Large intestine (tissue), 3 donors: Measurements from ENCODE around the gene FREY1. TPM values are rescaled to one million over a fixed set of nuclear protein-coding genes. Genes with fewer than 3 reads are reported as not detected.

Experiments
- DNase-seq, 2 donors: peaks; one replicate each; pipeline versions ENCODE4 v3.0.0 to v3.0.0-alpha.2; 2013
- H3K27ac ChIP-seq: one replicate; pipeline ENCODE4 v1.5.1; 2013; ENCODE audit warnings: low read length
- H3K27me3 ChIP-seq: 2 replicates; pipeline ENCODE4 v1.6.1; 2013; ENCODE audit warnings: low read length; ENCODE audit not compliant: control insufficient read depth, insufficient read depth
- H3K36me3 ChIP-seq: 2 replicates; pipeline ENCODE4 v1.6.1; 2013; ENCODE audit warnings: low read length; ENCODE audit not compliant: control insufficient read depth, insufficient read depth
- H3K4me1 ChIP-seq: one replicate; pipeline ENCODE4 v1.6.1; 2013; ENCODE audit warnings: low read length; ENCODE audit not compliant: control insufficient read depth, insufficient read depth
- H3K4me3 ChIP-seq: one replicate; pipeline ENCODE4 v1.5.1; 2013; ENCODE audit warnings: low read length
- H3K9me3 ChIP-seq: one replicate; pipeline ENCODE4 v1.6.1; 2013; ENCODE audit warnings: mild to moderate bottlenecking, low read depth, low read length, moderate library complexity; ENCODE audit not compliant: control insufficient read depth
- WGBS: methylation state at CpG from one replicate; pipeline ENCODE4 v1.1.5; 2013; ENCODE audit warnings: low lambda C conversion rate; ENCODE audit not compliant: insufficient coverage; 5-methylcytosine and 5-hydroxymethylcytosine counted together
- polyA plus RNA-seq: library from polyadenylated mRNA; unstranded; fragments of 120-200 nt; gene quantifications from one replicate; pipeline ENCODE4 v1.2.1, GENCODE V29; 2013

The FREY1 gene
- polyA plus RNA-seq, 1 donor: 0.24 TPM

- Histone ChIP-seq H3K4me1 (peaks cover 8% of the 10 kb centered on the region), H3K27me3 (peaks cover 24% of the 10 kb centered on the region), H3K4me3 (no peak overlapping the region)
Observed at GRCh38 chr11:45884596-45885185, 22.4 kb downstream of the FREY1 start.

DNA sequence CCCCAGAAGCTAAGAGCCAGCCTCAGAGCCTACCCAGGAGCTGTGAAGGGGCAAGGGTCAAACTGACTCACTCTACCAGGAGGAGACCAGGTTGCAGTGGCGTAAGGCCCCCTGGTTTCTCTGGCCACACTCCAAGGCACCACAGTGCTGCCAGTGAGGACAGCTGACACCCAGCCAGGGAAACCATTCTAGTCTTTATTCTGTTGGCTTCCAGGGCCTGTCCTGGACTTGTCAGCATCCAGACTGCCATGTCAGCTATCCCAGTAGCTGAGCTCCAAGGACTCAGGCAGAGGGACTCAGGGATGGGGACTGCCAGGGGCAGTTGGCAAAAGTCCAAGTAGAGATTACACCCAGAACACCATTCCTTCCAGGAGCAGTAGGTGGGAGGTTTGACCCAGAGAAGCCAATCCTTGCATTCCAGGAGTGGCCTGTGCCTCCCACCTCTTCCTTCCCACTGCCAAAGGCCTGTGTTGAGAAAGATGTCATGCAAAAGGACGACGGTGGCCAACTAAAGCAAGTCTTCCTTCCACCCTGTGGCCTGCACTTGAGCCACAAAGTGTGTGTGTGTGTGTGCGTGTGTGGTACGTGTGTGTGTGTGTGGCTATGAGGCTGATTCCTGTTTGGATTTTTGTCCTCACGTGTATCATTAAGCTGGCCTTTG is 25.2 kb downstream of the FREY1 start:
- H3K9me3 ChIP-seq: no peaks in the 10 kb centered on the region
- no peak overlapping the region for H3K4me3 ChIP-seq
- peaks cover 15% of the 10 kb centered on the region for H3K27me3 ChIP-seq
- no CpG with 5 or more reads among the region's 6 CpGs for WGBS
- peaks cover 8% of the 10 kb centered on the region for H3K4me1 ChIP-seq
- peaks cover 51% of the 10 kb centered on the region for H3K36me3 ChIP-seq
- H3K27ac ChIP-seq: no peak overlapping the region
- no peak for DNase-seq

More at GRCh38 chr11:45884596-45885185, 22.4 kb downstream of the FREY1 start:
- Histone ChIP-seq H3K36me3 (peaks cover 32% of the 10 kb centered on the region), H3K9me3 (no peaks in the 10 kb centered on the region), H3K27ac (no peak overlapping the region)
- DNase-seq: no peak
- no CpG with 5 or more reads among the region's 10 CpGs for WGBS

DNA sequence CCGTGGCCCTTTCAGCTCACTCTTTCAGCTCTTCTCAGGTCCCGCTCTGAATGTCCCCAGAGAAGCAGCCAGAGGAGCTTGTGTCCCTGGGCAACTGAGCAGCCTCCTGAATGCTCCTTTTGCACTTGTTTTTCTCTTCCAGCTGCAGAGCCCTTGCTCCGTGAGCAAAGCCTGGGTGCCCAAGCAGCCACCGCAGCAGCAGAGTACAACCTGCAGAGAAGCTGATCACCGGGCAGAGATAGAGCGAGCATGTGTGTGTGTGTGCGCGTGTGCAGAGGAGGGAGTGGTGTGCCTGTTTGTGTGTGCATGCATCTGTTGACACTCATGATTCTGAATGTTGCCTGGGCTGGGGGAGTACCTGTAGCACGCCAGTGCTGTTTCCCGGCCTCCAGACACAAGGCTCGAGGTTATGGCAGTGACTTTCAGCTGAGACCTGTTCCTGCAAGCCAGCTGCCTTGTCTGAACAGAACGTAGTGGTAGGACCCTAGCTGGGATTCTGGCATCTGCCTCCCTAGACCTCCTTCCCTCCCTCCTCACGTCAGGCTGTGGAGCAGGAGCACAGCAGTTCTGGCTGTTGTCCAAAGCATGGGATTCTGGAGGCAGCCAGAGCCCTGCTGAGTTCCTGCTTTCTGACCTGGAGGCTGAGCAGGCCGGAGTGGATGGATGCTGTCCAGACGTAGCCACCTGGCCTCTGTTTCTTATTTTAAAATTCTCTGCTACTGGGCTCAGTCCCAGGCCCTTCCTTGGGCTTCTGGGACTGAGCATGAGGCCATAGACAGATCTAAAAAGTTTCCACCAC is 26.1 kb downstream of the FREY1 start:
- Histone ChIP-seq H3K27ac (no peak overlapping the region), H3K4me3 (no peak overlapping the region), H3K9me3 (no peaks in the 10 kb centered on the region), H3K27me3 (peaks cover 6% of the 10 kb centered on the region), H3K36me3 (peaks cover 59% of the 10 kb centered on the region), H3K4me1 (peaks cover 5% of the 10 kb centered on the region)
- DNase-seq: no peak
- WGBS: 100% methylated on average over 1 of the region's 15 CpGs

GRCh38 chr11:45879803-45880686 is 27.0 kb downstream of the FREY1 start:
- no peak overlapping the region for H3K4me3 ChIP-seq
- H3K9me3 ChIP-seq: no peaks in the 10 kb centered on the region
- no peak overlapping the region for H3K27ac ChIP-seq
- H3K36me3 ChIP-seq: peaks cover 68% of the 10 kb centered on the region
- peaks cover under 1% of the 10 kb centered on the region for H3K27me3 ChIP-seq
- H3K4me1 ChIP-seq: peaks cover under 1% of the 10 kb centered on the region
- DNase-seq: no peak
- no CpG with 5 or more reads among the region's 7 CpGs for WGBS

GRCh38 chr11:45877845-45878244 is 29.2 kb downstream of the FREY1 start:
- H3K4me1 ChIP-seq: no peaks in the 10 kb centered on the region
- peaks cover 79% of the 10 kb centered on the region for H3K36me3 ChIP-seq
- no peaks in the 10 kb centered on the region for H3K27me3 ChIP-seq
- no peak for DNase-seq
- H3K27ac ChIP-seq: no peak overlapping the region
- H3K4me3 ChIP-seq: no peak overlapping the region
- no peaks in the 10 kb centered on the region for H3K9me3 ChIP-seq
- WGBS: no CpG with 5 or more reads among the region's 3 CpGs

- H3K27ac ChIP-seq: no peak overlapping the region
- H3K4me3 ChIP-seq: no peak overlapping the region
- DNase-seq: no peak
- H3K9me3 ChIP-seq: no peaks in the 10 kb centered on the region
- H3K27me3 ChIP-seq: no peaks in the 10 kb centered on the region
- WGBS: no CpG with 5 or more reads among the region's 8 CpGs
- H3K36me3 ChIP-seq: peaks cover 79% of the 10 kb centered on the region
- no peaks in the 10 kb centered on the region for H3K4me1 ChIP-seq
Observed at GRCh38 chr11:45877221-45877620, 29.9 kb downstream of the FREY1 start.

DNA sequence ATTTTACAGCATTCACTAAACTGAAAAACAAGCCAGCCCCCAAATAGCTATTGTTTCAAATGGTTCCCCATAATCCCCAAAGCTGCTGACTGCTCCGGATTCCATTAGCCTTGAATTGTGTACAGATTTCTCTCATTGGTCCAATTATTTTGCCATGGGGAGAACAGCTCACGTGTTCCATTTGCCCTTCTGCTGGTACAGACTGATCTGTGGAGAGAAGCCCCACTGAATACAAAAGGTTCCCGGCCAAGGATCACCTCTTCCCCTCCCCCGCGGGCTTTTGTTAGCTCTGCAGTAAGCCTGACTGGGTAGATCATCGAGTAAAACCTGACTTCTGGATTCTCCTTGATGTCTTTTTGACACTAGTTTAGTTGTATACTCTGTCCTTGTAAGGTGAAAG is 30.7 kb downstream of the FREY1 start:
- no peaks in the 10 kb centered on the region for H3K27me3 ChIP-seq
- H3K4me1 ChIP-seq: no peaks in the 10 kb centered on the region
- no peak for DNase-seq
- H3K36me3 ChIP-seq: peaks cover 79% of the 10 kb centered on the region
- no peak overlapping the region for H3K27ac ChIP-seq
- no peaks in the 10 kb centered on the region for H3K9me3 ChIP-seq
- no CpG with 5 or more reads among the region's 6 CpGs for whole genome bisulfite sequencing
- H3K4me3 ChIP-seq: no peak overlapping the region

- Histone ChIP-seq H3K4me1 (no peaks in the 10 kb centered on the region), H3K4me3 (no peak overlapping the region), H3K27me3 (no peaks in the 10 kb centered on the region), H3K27ac (no peak overlapping the region), H3K9me3 (no peaks in the 10 kb centered on the region), H3K36me3 (peaks cover 88% of the 10 kb centered on the region)
- WGBS: no CpG with 5 or more reads among the region's 9 CpGs
- no peak for DNase-seq
Observed at GRCh38 chr11:45872651-45873356, 34.3 kb downstream of the FREY1 start.

- H3K4me3 ChIP-seq: no peak overlapping the region
- no CpG with 5 or more reads among the region's 2 CpGs for WGBS
- no peaks in the 10 kb centered on the region for H3K4me1 ChIP-seq
- DNase-seq: no peak
- H3K27me3 ChIP-seq: no peaks in the 10 kb centered on the region
- H3K36me3 ChIP-seq: peaks cover 87% of the 10 kb centered on the region
- H3K9me3 ChIP-seq: no peaks in the 10 kb centered on the region
- no peak overlapping the region for H3K27ac ChIP-seq
Observed at GRCh38 chr11:45871638-45872037, 35.4 kb downstream of the FREY1 start.
